Kidney epithelial cell (primary cell): ENCODE measurements around the gene PAN2. TPM values are rescaled to one million over a fixed set of nuclear protein-coding genes. Genes with fewer than 3 reads are reported as not detected.

Experiments used
- DNase-seq: peaks from one replicate; pipeline ENCODE4 v3.0.0-alpha.2; 2010; ENCODE audit warnings: low read depth
- H3K27me3 ChIP-seq: 2 replicates; pipeline ENCODE4 v1.6.0; 2011; ENCODE audit warnings: low read length; ENCODE audit not compliant: control insufficient read depth, insufficient read depth
- H3K36me3 ChIP-seq: 2 replicates; pipeline ENCODE4 v1.5.1; 2011; ENCODE audit warnings: low read length; ENCODE audit not compliant: control insufficient read depth, insufficient read depth
- H3K4me3 ChIP-seq: 2 replicates; pipeline ENCODE4 v1.5.1; 2011; ENCODE audit warnings: low read depth, mild to moderate bottlenecking, control low read depth, low read length
- CTCF ChIP-seq: IDR thresholded peaks from 2 replicates; pipeline ENCODE4 v1.5.1; 2011; ENCODE audit warnings: mild to moderate bottlenecking, moderate library complexity, low read length, control low read depth, inconsistent platforms; ENCODE audit not compliant: insufficient read depth, poor library complexity, severe bottlenecking
- total RNA-seq: library from RNA; depleted of rRNA; stranded (reverse); fragments of >200 nt; gene quantifications from 2 replicates; pipeline ENCODE4 v1.2.3, GENCODE V29; 2015

Gene PAN2
- total RNA-seq, 1 donor from 2014 or later: 21.6 TPM

- H3K36me3 ChIP-seq: no peaks in the 10 kb centered on the region
- peak; percentile 99 for DNase-seq
- peak within 1 kb of the TSS; percentile 80 for H3K4me3 ChIP-seq
- no peaks in the 10 kb centered on the region for H3K27me3 ChIP-seq
- TF ChIP-seq CTCF: no peak
Measured at GRCh38 chr12:56315622-56316473, 18.0 kb downstream of the PAN2 start, which contains the start of gene CNPY2. TSS of gene CNPY2 (minus strand) at chr12:56315988. CDS start at chr12:56315217, 771 bp downstream.

GRCh38 chr12:56315249-56315621 lies 18.6 kb downstream of the PAN2 start:
- H3K4me3 ChIP-seq: peak overlapping the region; percentile 80
- H3K36me3 ChIP-seq: no peaks in the 10 kb centered on the region
- no peaks in the 10 kb centered on the region for H3K27me3 ChIP-seq
- TF ChIP-seq CTCF: no peak
- DNase-seq: no peak

GRCh38 chr12:56311003-56311402 lies 22.8 kb downstream of the PAN2 start:
- no peaks in the 10 kb centered on the region for H3K27me3 ChIP-seq
- no peak overlapping the region for H3K4me3 ChIP-seq
- no peaks in the 10 kb centered on the region for H3K36me3 ChIP-seq
- DNase-seq: no peak
- no peak for TF ChIP-seq CTCF

GRCh38 chr12:56308714-56309113 lies 25.1 kb downstream of the PAN2 start:
- H3K27me3 ChIP-seq: no peaks in the 10 kb centered on the region
- H3K36me3 ChIP-seq: peaks cover 2% of the 10 kb centered on the region
- no peak for TF ChIP-seq CTCF
- H3K4me3 ChIP-seq: no peak overlapping the region
- no peak for DNase-seq

- H3K4me3 ChIP-seq: no peak overlapping the region
- H3K36me3 ChIP-seq: peaks cover 2% of the 10 kb centered on the region
- no peaks in the 10 kb centered on the region for H3K27me3 ChIP-seq
- DNase-seq: no peak
- no peak for TF ChIP-seq CTCF
Measured at GRCh38 chr12:56307221-56307965, 26.4 kb downstream of the PAN2 start.
